ENCODE measurements around the gene LDLR. TPM values are rescaled to one million over a fixed set of nuclear protein-coding genes. Genes with fewer than 3 reads are reported as not detected.
A peak's percentile ranks its signal among the peaks of the same experiment; 100 is the strongest.

The LDLR gene
- total and polyA plus RNA-seq, 2 of the 4 experiments (the other 2 are of a cell fraction) = 45.2 to 53.8 TPM

DNA sequence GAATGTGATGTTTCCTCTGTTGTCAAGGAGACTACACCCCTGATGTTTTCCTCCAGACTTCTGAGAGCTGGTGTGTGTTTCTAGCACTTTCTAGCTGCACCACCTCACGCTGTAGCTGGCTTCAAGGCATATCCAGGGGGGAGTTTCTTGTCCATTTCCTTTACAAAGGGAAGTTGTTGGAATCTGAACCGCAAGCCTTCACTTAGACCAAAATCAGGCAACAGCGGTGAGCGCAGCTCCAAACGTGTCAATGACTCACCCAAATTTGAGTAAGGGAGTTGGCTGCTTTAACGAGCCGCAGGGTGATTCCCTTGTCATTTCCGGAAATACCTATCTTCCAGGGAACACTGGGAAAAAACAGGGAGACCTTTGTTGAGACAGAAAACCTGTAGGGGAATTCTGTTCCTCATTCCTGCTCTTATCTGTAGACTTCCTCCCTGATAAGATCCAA is 2.5 kb downstream of the LDLR start:
- Histone ChIP-seq H2BK15ac (ENCODE audit: low read depth, low read length) (peak overlapping the region; percentile 25; the same call in 2 of the 3 replicates), H2AK5ac (ENCODE audit: low read depth, low read length) (peak overlapping the region; percentile 90), H3K9ac (ENCODE audit: low read depth, low read length) (peak overlapping the region; percentile 90), H3K4me2 (ENCODE audit: low read depth, low read length) (peak overlapping the region; percentile 50), H3K27ac (ENCODE audit: insufficient read depth, low read length) (peak overlapping the region; percentile 96), H4K5ac (ENCODE audit: low read depth, low read length) (peak overlapping the region; percentile 15; the same call in 1 of the 2 replicates), H2BK20ac (ENCODE audit: low read depth, low read length) (peak overlapping the region; percentile 76; the same call in 1 of the 2 replicates), H3K56ac (ENCODE audit: extremely low read depth, insufficient read depth, low read length) (peak overlapping the region; percentile 96), H3K9me3 (ENCODE audit: control insufficient read depth, insufficient read depth, low read length) (no peaks in the 10 kb centered on the region), H4K20me1 (ENCODE audit: insufficient read depth, low read length) (peaks cover 54% of the 10 kb centered on the region), H3K36me3 (ENCODE audit: control insufficient read depth, insufficient read depth, low read length) (peaks cover 9% of the 10 kb centered on the region), H3K4ac (ENCODE audit: low read depth, low read length) (peak overlapping the region; percentile 90), H4K91ac (ENCODE audit: insufficient read depth, low read depth, low read length) (peak overlapping the region; percentile 94), H3K4me3 (ENCODE audit: insufficient read depth, low read depth, low read length) (peak overlapping the region; percentile 7; the same call in 1 of the 2 replicates), H2BK5ac (ENCODE audit: low read depth, low read length, poor library complexity, severe bottlenecking) (peak overlapping the region; percentile 94), H3K9me1 (ENCODE audit: insufficient read depth, low read length) (peaks cover 20% of the 10 kb centered on the region), H2AFZ (replicated peaks; ENCODE audit: low read length, poor library complexity) (peak overlapping the region; percentile 58), H3K4me1 (ENCODE audit: control insufficient read depth, insufficient read depth, low read length) (peaks cover 14% of the 10 kb centered on the region), H4K8ac (ENCODE audit: low read depth in 2 of 2, low read length in 2 of 2) (peak overlapping the region; percentile 7 to 68), H2AK9ac (replicated peaks; ENCODE audit: low read depth, low read length, poor library complexity) (peak overlapping the region; percentile 4), H3K27me3 (ENCODE audit: control insufficient read depth, insufficient read depth, low read length) (no peaks in the 10 kb centered on the region), H3K14ac (replicated peaks; ENCODE audit: low read depth, low read length) (peak overlapping the region; percentile 88), H2BK120ac (ENCODE audit: low read depth, low read length) (peak overlapping the region; percentile 87), H3K79me1 (ENCODE audit: low read depth in 1 of 2, low read length in 2 of 2) (peaks cover 16 to 78% of the 10 kb centered on the region in 2 experiments), H3K18ac (ENCODE audit: low read depth, low read length) (peak overlapping the region; percentile 25), H3K23ac (ENCODE audit: low read depth, low read length) (peak overlapping the region; percentile 98; the same call in 1 of the 2 replicates)
- ChIA-PET POLR2A (ENCODE audit: unreplicated experiment) (no interaction called here), CTCF (interaction anchor here (0.6 to 0.9 kb wide), 2 partner anchors 72 to 155 kb away, joined by 3 read pairs; no protein-coding TSS in a partner anchor)
- BruUV-seq (replicated peaks) = no TSS peak
- peak; percentile 5 for ATAC-seq (ENCODE audit: low read depth)
- dilution Hi-C loops (cut with HindIII; ENCODE audit: low sequenced_read_pairs, unreplicated experiment) (no loop called here), in situ Hi-C loops (cut with MboI; ENCODE audit: low sequenced_read_pairs) (no loop called here), intact Hi-C loops (cut with micrococcal nuclease) (no loop called here)
- WGBS, 2 experiments (ENCODE audit: extremely low coverage in 2 of 2, insufficient read length in 1 of 2) = no CpG with 5 or more reads among the region's 8 CpGs
- peak; percentile 90 for DNase-seq
- TF ChIP-seq NFE2L2 (IDR thresholded peaks at IDR 0.05; ENCODE audit: low read depth, low read length) = peak; percentile 26; the same call in 1 of the 2 replicates
- peak; percentile 74 for TF ChIP-seq CHD1 (IDR thresholded peaks at IDR 0.05; ENCODE audit: low read depth, low read length)
- no peak for TF ChIP-seq RCOR1 (IDR thresholded peaks at IDR 0.05; ENCODE audit: insufficient replicate concordance, low read length)
- peak; percentile 82 for TF ChIP-seq FOS (IDR thresholded peaks at IDR 0.05; ENCODE audit: low read depth, low read length)
- TF ChIP-seq, protein P1, sequence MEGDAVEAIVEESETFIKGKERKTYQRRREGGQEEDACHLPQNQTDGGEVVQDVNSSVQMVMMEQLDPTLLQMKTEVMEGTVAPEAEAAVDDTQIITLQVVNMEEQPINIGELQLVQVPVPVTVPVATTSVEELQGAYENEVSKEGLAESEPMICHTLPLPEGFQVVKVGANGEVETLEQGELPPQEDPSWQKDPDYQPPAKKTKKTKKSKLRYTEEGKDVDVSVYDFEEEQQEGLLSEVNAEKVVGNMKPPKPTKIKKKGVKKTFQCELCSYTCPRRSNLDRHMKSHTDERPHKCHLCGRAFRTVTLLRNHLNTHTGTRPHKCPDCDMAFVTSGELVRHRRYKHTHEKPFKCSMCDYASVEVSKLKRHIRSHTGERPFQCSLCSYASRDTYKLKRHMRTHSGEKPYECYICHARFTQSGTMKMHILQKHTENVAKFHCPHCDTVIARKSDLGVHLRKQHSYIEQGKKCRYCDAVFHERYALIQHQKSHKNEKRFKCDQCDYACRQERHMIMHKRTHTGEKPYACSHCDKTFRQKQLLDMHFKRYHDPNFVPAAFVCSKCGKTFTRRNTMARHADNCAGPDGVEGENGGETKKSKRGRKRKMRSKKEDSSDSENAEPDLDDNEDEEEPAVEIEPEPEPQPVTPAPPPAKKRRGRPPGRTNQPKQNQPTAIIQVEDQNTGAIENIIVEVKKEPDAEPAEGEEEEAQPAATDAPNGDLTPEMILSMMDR (conservative IDR thresholded peaks at IDR 0.05; ENCODE audit: low read depth, low read length) = no peak
- TF ChIP-seq CEBPB (IDR thresholded peaks at IDR 0.05; ENCODE audit: low read depth, low read length) = no peak
- peak; percentile 86 for TF ChIP-seq BHLHE40 (IDR thresholded peaks at IDR 0.05; ENCODE audit: low read depth, low read length)
- TF ChIP-seq RFX5 (IDR thresholded peaks at IDR 0.05; ENCODE audit: low read depth, low read length) = no peak
- peak; percentile 66; the same call in 1 of the 2 replicates for TF ChIP-seq POLR2A (IDR thresholded peaks at IDR 0.05; ENCODE audit: low read depth, low read length)
- TF ChIP-seq, protein P2, sequence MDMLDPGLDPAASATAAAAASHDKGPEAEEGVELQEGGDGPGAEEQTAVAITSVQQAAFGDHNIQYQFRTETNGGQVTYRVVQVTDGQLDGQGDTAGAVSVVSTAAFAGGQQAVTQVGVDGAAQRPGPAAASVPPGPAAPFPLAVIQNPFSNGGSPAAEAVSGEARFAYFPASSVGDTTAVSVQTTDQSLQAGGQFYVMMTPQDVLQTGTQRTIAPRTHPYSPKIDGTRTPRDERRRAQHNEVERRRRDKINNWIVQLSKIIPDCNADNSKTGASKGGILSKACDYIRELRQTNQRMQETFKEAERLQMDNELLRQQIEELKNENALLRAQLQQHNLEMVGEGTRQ (IDR thresholded peaks at IDR 0.05; ENCODE audit: low read depth, low read length) = no peak
